Loucy (cell line): ENCODE measurements around the gene ARHGAP22.

Experiments used
- EZH2phosphoT487 ChIP-seq: fragments of 200-600 bp; IDR thresholded peaks from 2 replicates; pipeline ENCODE4 v1.6.1; 2018; ENCODE audit warnings: antibody characterized with exemption, mild to moderate bottlenecking, moderate library complexity, borderline replicate concordance
- TF ChIP-seq, protein P1 (sequence below): fragments of 200-600 bp; sonication (generic); conservative IDR thresholded peaks from 2 replicates; pipeline ENCODE4 v1.5.1; 2014; ENCODE audit warnings: mild to moderate bottlenecking, antibody characterized with exemption, low read length

DNA sequence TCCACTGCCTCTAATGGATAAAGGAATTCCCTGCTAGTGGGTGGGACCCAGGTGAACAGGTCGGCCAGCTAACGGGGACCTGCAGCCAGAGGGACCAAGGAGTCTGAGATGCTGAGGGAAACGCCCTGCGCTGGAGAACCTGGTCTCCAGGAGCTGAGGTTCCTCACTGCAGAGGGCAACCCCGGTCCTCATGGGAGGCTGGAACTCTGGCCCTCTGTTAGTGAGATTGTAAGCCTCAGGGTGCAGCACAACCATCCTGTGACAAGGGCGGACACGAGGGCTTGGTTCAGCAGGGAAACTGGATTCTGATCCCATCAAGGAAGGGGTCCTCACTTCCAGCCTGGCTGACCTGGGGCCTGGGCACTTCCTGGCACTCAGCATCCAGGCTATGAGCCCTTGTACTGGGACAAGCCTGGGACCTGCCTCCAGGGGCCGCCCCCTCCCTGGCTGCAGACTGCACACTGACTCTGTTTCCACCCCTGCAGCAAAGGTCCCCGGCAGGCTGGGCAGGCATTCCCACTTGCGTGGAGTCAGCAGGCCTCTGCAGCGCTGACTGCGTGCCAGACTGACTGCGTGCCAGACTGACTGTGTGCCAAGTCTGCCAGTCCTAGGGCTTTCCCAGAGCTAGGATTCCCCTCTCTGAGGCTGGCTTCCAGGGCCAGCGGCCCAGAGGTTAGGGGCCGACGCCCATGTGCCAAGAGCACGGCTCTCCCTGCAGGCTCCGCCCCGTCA, 155.2 kb downstream of the ARHGAP22 start:
- TF ChIP-seq, protein P1, sequence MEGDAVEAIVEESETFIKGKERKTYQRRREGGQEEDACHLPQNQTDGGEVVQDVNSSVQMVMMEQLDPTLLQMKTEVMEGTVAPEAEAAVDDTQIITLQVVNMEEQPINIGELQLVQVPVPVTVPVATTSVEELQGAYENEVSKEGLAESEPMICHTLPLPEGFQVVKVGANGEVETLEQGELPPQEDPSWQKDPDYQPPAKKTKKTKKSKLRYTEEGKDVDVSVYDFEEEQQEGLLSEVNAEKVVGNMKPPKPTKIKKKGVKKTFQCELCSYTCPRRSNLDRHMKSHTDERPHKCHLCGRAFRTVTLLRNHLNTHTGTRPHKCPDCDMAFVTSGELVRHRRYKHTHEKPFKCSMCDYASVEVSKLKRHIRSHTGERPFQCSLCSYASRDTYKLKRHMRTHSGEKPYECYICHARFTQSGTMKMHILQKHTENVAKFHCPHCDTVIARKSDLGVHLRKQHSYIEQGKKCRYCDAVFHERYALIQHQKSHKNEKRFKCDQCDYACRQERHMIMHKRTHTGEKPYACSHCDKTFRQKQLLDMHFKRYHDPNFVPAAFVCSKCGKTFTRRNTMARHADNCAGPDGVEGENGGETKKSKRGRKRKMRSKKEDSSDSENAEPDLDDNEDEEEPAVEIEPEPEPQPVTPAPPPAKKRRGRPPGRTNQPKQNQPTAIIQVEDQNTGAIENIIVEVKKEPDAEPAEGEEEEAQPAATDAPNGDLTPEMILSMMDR, result no peak
- no peak for TF ChIP-seq EZH2phosphoT487
